Measurements from ENCODE around the gene PTPRN2. TPM values are rescaled to one million over a fixed set of nuclear protein-coding genes. Genes with fewer than 3 reads are reported as not detected.

Gene PTPRN2
- total and polyA plus RNA-seq, 9 of the 15 experiments (the other 6 are each of a cell fraction or from before 2014, with no cell fraction given) = not detected

- TF ChIP-seq IRF9 (tag; IDR thresholded peaks at IDR 0.05) (no peak), ZFP36 (IDR thresholded peaks at IDR 0.05; ENCODE audit: low read depth, low read length, partially characterized antibody) (peak; percentile 63), CBX3 (IDR thresholded peaks at IDR 0.05; ENCODE audit: borderline replicate concordance in 1 of 2, low read length in 2 of 2) (peak in 1 of 2 experiments; percentile 48; a peak in 1 of 3 replicates), RFX5 (IDR thresholded peaks at IDR 0.05; ENCODE audit: low read depth, low read length) (no peak), FOXK2 (conservative IDR thresholded peaks at IDR 0.05 in 1 of 2, IDR thresholded peaks at IDR 0.05 in 1 of 2; ENCODE audit: low read depth in 2 of 2) (no peak)
Measured at GRCh38 chr7:158505683-158506082, 81.9 kb downstream of the PTPRN2 start (continued).

- ATAC-seq (no peak), DNase-seq (ENCODE audit: extremely low read depth in 1 of 4, low spot score in 3 of 4) (no peak), FAIRE-seq (no peak)
- Histone ChIP-seq H3K36me3 (ENCODE audit: control insufficient read depth, insufficient read depth, low read length) (no peaks in the 10 kb centered on the region), H3K27me3 (ENCODE audit: control insufficient read depth in 2 of 2, insufficient read depth in 2 of 2, low read length in 2 of 2) (peaks cover 40 to 73% of the 10 kb centered on the region in 2 experiments), H3K4me1 (replicated peaks in 1 of 2; ENCODE audit: control insufficient read depth in 2 of 2, insufficient read depth in 2 of 2, low read length in 2 of 2) (peaks cover 0 to 5% of the 10 kb centered on the region in 2 experiments; a peak in 2 of 5 replicates), H2AFZ (ENCODE audit: low read depth, low read length) (no peak overlapping the region), H3K27ac (ENCODE audit: extremely low read depth, low read depth, low read length) (no peak overlapping the region), H3K79me2 (ENCODE audit: control insufficient read depth, insufficient read depth, low read length) (no peaks in the 10 kb centered on the region), H3K9ac (ENCODE audit: insufficient read depth in 1 of 2, low read depth in 2 of 2, low read length in 2 of 2) (no peak overlapping the region), H3K4me2 (ENCODE audit: insufficient read depth, low read length) (no peak overlapping the region; the same call in 1 of the 2 replicates), H3K9me1 (ENCODE audit: control insufficient read depth, insufficient read depth, low read length) (no peaks in the 10 kb centered on the region), H3K4me3 (no peak overlapping the region), H4K20me1 (replicated peaks; ENCODE audit: control insufficient read depth, insufficient read depth, low read length) (0 out of 2 replicates have a peak, but pooled peaks cover 5% of the 10 kb centered on the region), H3K9me3 (replicated peaks; ENCODE audit: control insufficient read depth, insufficient read depth, low read depth, low read length) (no peaks in the 10 kb centered on the region)
- intact Hi-C loops (cut with micrococcal nuclease) = no loop called here
- in situ Hi-C loops (cut with MboI) = loop anchor here (5.0 kb wide), 1 partner anchor 75 kb away; no protein-coding TSS in a partner anchor
- ChIA-PET CTCF (ENCODE audit: low intra/inter-chr PET ratio) (no interaction called here), POLR2A (interaction anchor here (1.4 kb wide), 1 partner anchor 57 kb away, joined by 3 read pairs; no protein-coding TSS in a partner anchor)
- no TSS peak for BruUV-seq (replicated peaks)
- 1% methylated on average over 11 of the region's 11 CpGs for WGBS (ENCODE audit: insufficient coverage, low coverage, missing lambda C conversion rate)
- TF ChIP-seq JUND (IDR thresholded peaks at IDR 0.05; ENCODE audit: borderline replicate concordance, low read depth, low read length) = no peak
- no peak for TF ChIP-seq JUND (tag; IDR thresholded peaks at IDR 0.05; ENCODE audit: borderline replicate concordance, low read depth, low read length)
- TF ChIP-seq JUN (IDR thresholded peaks at IDR 0.05; ENCODE audit: borderline replicate concordance, low read depth, low read length) = no peak
- TF ChIP-seq JUN (CRISPR knock-in tag; IDR thresholded peaks at IDR 0.05; ENCODE audit: borderline replicate concordance) = no peak
- no peak for TF ChIP-seq ZNF740 (CRISPR knock-in tag; IDR thresholded peaks at IDR 0.05)
- TF ChIP-seq ZNF740 (tag; IDR thresholded peaks at IDR 0.05) = no peak
Measured at GRCh38 chr7:158502068-158502750, 85.4 kb downstream of the PTPRN2 start.
